ENCODE data around the gene LRCH3.

Gene LRCH3

GRCh38 chr3:197753263-197753662, 37.8 kb upstream of the LRCH3 start:
- H3K4me3 ChIP-seq (ENCODE audit: low read depth in 1 of 2, low read length in 2 of 2): no peak overlapping the region
- no peak overlapping the region for H3K9ac ChIP-seq (ENCODE audit: low read length)
- no peaks in the 10 kb centered on the region for H3K27me3 ChIP-seq (ENCODE audit: control insufficient read depth in 1 of 2, insufficient read depth in 2 of 2, low read length in 2 of 2)
- no peaks in the 10 kb centered on the region for H3K9me3 ChIP-seq (ENCODE audit: low read length)
- H3K27ac ChIP-seq (ENCODE audit: low read depth, low read length): no peak overlapping the region
- peaks cover under 1% of the 10 kb centered on the region for H3K36me3 ChIP-seq (ENCODE audit: insufficient read depth, low read length)
- H3K4me1 ChIP-seq (ENCODE audit: insufficient read depth, low read length): peaks cover 19% of the 10 kb centered on the region

- Histone ChIP-seq H3K9ac (ENCODE audit: low read length) (no peak overlapping the region), H3K27me3 (ENCODE audit: control insufficient read depth in 1 of 2, insufficient read depth in 2 of 2, low read length in 2 of 2) (no peaks in the 10 kb centered on the region), H3K4me3 (ENCODE audit: low read depth in 1 of 2, low read length in 2 of 2) (no peak overlapping the region), H3K36me3 (ENCODE audit: insufficient read depth, low read length) (peaks cover 13% of the 10 kb centered on the region), H3K4me1 (ENCODE audit: insufficient read depth, low read length) (peaks cover 11% of the 10 kb centered on the region), H3K9me3 (ENCODE audit: low read length) (no peaks in the 10 kb centered on the region), H3K27ac (ENCODE audit: low read depth, low read length) (no peak overlapping the region)
Observed at GRCh38 chr3:197756704-197757103, 34.4 kb upstream of the LRCH3 start.

- H3K4me1 ChIP-seq (ENCODE audit: insufficient read depth, low read length): peaks cover 4% of the 10 kb centered on the region
- H3K27ac ChIP-seq (ENCODE audit: low read depth, low read length): no peak overlapping the region
- H3K27me3 ChIP-seq (ENCODE audit: control insufficient read depth in 1 of 2, insufficient read depth in 2 of 2, low read length in 2 of 2): no peaks in the 10 kb centered on the region
- no peak overlapping the region for H3K4me3 ChIP-seq (ENCODE audit: low read depth in 1 of 2, low read length in 2 of 2)
- no peaks in the 10 kb centered on the region for H3K9me3 ChIP-seq (ENCODE audit: low read length)
- H3K36me3 ChIP-seq (ENCODE audit: insufficient read depth, low read length): peaks cover 20% of the 10 kb centered on the region
- no peak overlapping the region for H3K9ac ChIP-seq (ENCODE audit: low read length)
Observed at GRCh38 chr3:197758512-197758911, 32.5 kb upstream of the LRCH3 start.

- Histone ChIP-seq H3K36me3 (ENCODE audit: insufficient read depth, low read length) (peaks cover 31% of the 10 kb centered on the region), H3K27ac (ENCODE audit: low read depth, low read length) (no peak overlapping the region), H3K9me3 (ENCODE audit: low read length) (no peaks in the 10 kb centered on the region)
Observed at GRCh38 chr3:197761784-197762183, 29.3 kb upstream of the LRCH3 start.

GRCh38 chr3:197775317-197775716, 15.7 kb upstream of the LRCH3 start:
- H3K36me3 ChIP-seq (ENCODE audit: insufficient read depth, low read length): peaks cover 74% of the 10 kb centered on the region
- H3K9me3 ChIP-seq (ENCODE audit: low read length): no peaks in the 10 kb centered on the region

More at GRCh38 chr3:197761784-197762183, 29.3 kb upstream of the LRCH3 start:
- Histone ChIP-seq H3K4me3 (ENCODE audit: low read depth in 1 of 2, low read length in 2 of 2) (no peak overlapping the region), H3K27me3 (ENCODE audit: control insufficient read depth in 1 of 2, insufficient read depth in 2 of 2, low read length in 2 of 2) (no peaks in the 10 kb centered on the region), H3K4me1 (ENCODE audit: insufficient read depth, low read length) (no peaks in the 10 kb centered on the region), H3K9ac (ENCODE audit: low read length) (no peak overlapping the region)

GRCh38 chr3:197782230-197782629, 8.8 kb upstream of the LRCH3 start:
- Histone ChIP-seq H3K27ac (ENCODE audit: low read depth, low read length) (no peak overlapping the region), H3K27me3 (ENCODE audit: control insufficient read depth in 1 of 2, insufficient read depth in 2 of 2, low read length in 2 of 2) (no peaks in the 10 kb centered on the region), H3K9ac (ENCODE audit: low read length) (no peak overlapping the region), H3K4me1 (ENCODE audit: insufficient read depth, low read length) (no peaks in the 10 kb centered on the region), H3K36me3 (ENCODE audit: insufficient read depth, low read length) (peaks cover 44% of the 10 kb centered on the region), H3K4me3 (ENCODE audit: low read depth in 1 of 2, low read length in 2 of 2) (no peak overlapping the region), H3K9me3 (ENCODE audit: low read length) (no peaks in the 10 kb centered on the region)

More at GRCh38 chr3:197775317-197775716, 15.7 kb upstream of the LRCH3 start:
- Histone ChIP-seq H3K27ac (ENCODE audit: low read depth, low read length) (no peak overlapping the region), H3K9ac (ENCODE audit: low read length) (no peak overlapping the region), H3K4me1 (ENCODE audit: insufficient read depth, low read length) (no peaks in the 10 kb centered on the region), H3K4me3 (ENCODE audit: low read depth in 1 of 2, low read length in 2 of 2) (no peak overlapping the region), H3K27me3 (ENCODE audit: control insufficient read depth in 1 of 2, insufficient read depth in 2 of 2, low read length in 2 of 2) (no peaks in the 10 kb centered on the region)

- Histone ChIP-seq H3K36me3 (ENCODE audit: insufficient read depth, low read length) (peaks cover 29% of the 10 kb centered on the region), H3K4me1 (ENCODE audit: insufficient read depth, low read length) (no peaks in the 10 kb centered on the region), H3K27me3 (ENCODE audit: control insufficient read depth in 1 of 2, insufficient read depth in 2 of 2, low read length in 2 of 2) (no peaks in the 10 kb centered on the region), H3K27ac (ENCODE audit: low read depth, low read length) (no peak overlapping the region), H3K4me3 (ENCODE audit: low read depth in 1 of 2, low read length in 2 of 2) (no peak overlapping the region), H3K9ac (ENCODE audit: low read length) (no peak overlapping the region), H3K9me3 (ENCODE audit: low read length) (no peaks in the 10 kb centered on the region)
Observed at GRCh38 chr3:197784019-197784585, 7.0 kb upstream of the LRCH3 start.

GRCh38 chr3:197787412-197787811, 3.6 kb upstream of the LRCH3 start:
- Histone ChIP-seq H3K4me3 (ENCODE audit: low read depth in 1 of 2, low read length in 2 of 2) (no peak overlapping the region), H3K4me1 (ENCODE audit: insufficient read depth, low read length) (no peaks in the 10 kb centered on the region), H3K27ac (ENCODE audit: low read depth, low read length) (no peak overlapping the region), H3K36me3 (ENCODE audit: insufficient read depth, low read length) (peaks cover 5% of the 10 kb centered on the region), H3K9me3 (ENCODE audit: low read length) (no peaks in the 10 kb centered on the region), H3K9ac (ENCODE audit: low read length) (no peak overlapping the region), H3K27me3 (ENCODE audit: control insufficient read depth in 1 of 2, insufficient read depth in 2 of 2, low read length in 2 of 2) (no peaks in the 10 kb centered on the region)

GRCh38 chr3:197789309-197789708, 1.7 kb upstream of the LRCH3 start:
- Histone ChIP-seq H3K4me1 (ENCODE audit: insufficient read depth, low read length) (peaks cover 16% of the 10 kb centered on the region), H3K27ac (ENCODE audit: low read depth, low read length) (no peak overlapping the region), H3K4me3 (ENCODE audit: low read depth in 1 of 2, low read length in 2 of 2) (no peak overlapping the region), H3K9ac (ENCODE audit: low read length) (no peak overlapping the region), H3K27me3 (ENCODE audit: control insufficient read depth in 1 of 2, insufficient read depth in 2 of 2, low read length in 2 of 2) (no peaks in the 10 kb centered on the region), H3K36me3 (ENCODE audit: insufficient read depth, low read length) (no peaks in the 10 kb centered on the region), H3K9me3 (ENCODE audit: low read length) (no peaks in the 10 kb centered on the region)

GRCh38 chr3:197790033-197790432, 1.0 kb upstream of the LRCH3 start:
- peaks cover 17% of the 10 kb centered on the region for H3K4me1 ChIP-seq (ENCODE audit: insufficient read depth, low read length)
- no peak overlapping the region for H3K9ac ChIP-seq (ENCODE audit: low read length)
- H3K4me3 ChIP-seq (ENCODE audit: low read depth in 1 of 2, low read length in 2 of 2): no peak overlapping the region
- no peaks in the 10 kb centered on the region for H3K36me3 ChIP-seq (ENCODE audit: insufficient read depth, low read length)
- no peak overlapping the region for H3K27ac ChIP-seq (ENCODE audit: low read depth, low read length)
- no peaks in the 10 kb centered on the region for H3K9me3 ChIP-seq (ENCODE audit: low read length)
- no peaks in the 10 kb centered on the region for H3K27me3 ChIP-seq (ENCODE audit: control insufficient read depth in 1 of 2, insufficient read depth in 2 of 2, low read length in 2 of 2)

- H3K27me3 ChIP-seq (ENCODE audit: control insufficient read depth in 1 of 2, insufficient read depth in 2 of 2, low read length in 2 of 2): no peaks in the 10 kb centered on the region
- H3K9me3 ChIP-seq (ENCODE audit: low read length): no peaks in the 10 kb centered on the region
- peaks cover 17% of the 10 kb centered on the region for H3K4me1 ChIP-seq (ENCODE audit: insufficient read depth, low read length)
- peak overlapping the region; percentile 76 to 77 for H3K4me3 ChIP-seq (ENCODE audit: low read depth in 1 of 2, low read length in 2 of 2)
- no peaks in the 10 kb centered on the region for H3K36me3 ChIP-seq (ENCODE audit: insufficient read depth, low read length)
- peak overlapping the region; percentile 90 for H3K27ac ChIP-seq (ENCODE audit: low read depth, low read length)
- H3K9ac ChIP-seq (ENCODE audit: low read length): peak overlapping the region; percentile 88
Observed at GRCh38 chr3:197791892-197792647, 1.0 kb downstream of the LRCH3 start.

GRCh38 chr3:197793247-197793646, 2.2 kb downstream of the LRCH3 start:
- Histone ChIP-seq H3K27me3 (ENCODE audit: control insufficient read depth in 1 of 2, insufficient read depth in 2 of 2, low read length in 2 of 2) (no peaks in the 10 kb centered on the region), H3K9me3 (ENCODE audit: low read length) (no peaks in the 10 kb centered on the region), H3K4me1 (ENCODE audit: insufficient read depth, low read length) (peaks cover 18% of the 10 kb centered on the region), H3K36me3 (ENCODE audit: insufficient read depth, low read length) (no peaks in the 10 kb centered on the region), H3K4me3 (ENCODE audit: low read depth in 1 of 2, low read length in 2 of 2) (no peak overlapping the region), H3K9ac (ENCODE audit: low read length) (no peak overlapping the region), H3K27ac (ENCODE audit: low read depth, low read length) (no peak overlapping the region)
